HEK293 (cell line): ENCODE results near the gene CREB5.
A peak's percentile ranks its signal among the peaks of the same experiment; 100 is the strongest.

Experiments
- BCL11A ChIP-seq: fragments of 450-650 bp; formaldehyde crosslinking; IDR thresholded peaks from 2 replicates; pipeline ENCODE4 v1.5.1; 2016; ENCODE audit warnings: low read depth, missing biosample characterization, missing genetic modification characterization
- FEZF1 ChIP-seq: fragments of 450-650 bp; formaldehyde crosslinking; IDR thresholded peaks from 2 replicates; pipeline ENCODE4 v1.5.1; 2016; ENCODE audit warnings: missing biosample characterization, missing genetic modification characterization
- GFI1B ChIP-seq: fragments of 450-650 bp; formaldehyde crosslinking; IDR thresholded peaks from 2 replicates; pipeline ENCODE4 v1.5.1; 2016; ENCODE audit warnings: missing biosample characterization, missing genetic modification characterization
- HOXA7 ChIP-seq: sonication (generic); formaldehyde crosslinking; IDR thresholded peaks from 2 replicates; pipeline ENCODE4 v1.8.1; 2022; ENCODE audit warnings: missing genetic modification reagents, borderline replicate concordance
- KLF16 ChIP-seq: fragments of 450-650 bp; formaldehyde crosslinking; IDR thresholded peaks from 2 replicates; pipeline ENCODE4 v1.5.1; 2017; ENCODE audit warnings: missing biosample characterization, missing genetic modification characterization
- PBX3 ChIP-seq: sonication (generic); formaldehyde crosslinking; IDR thresholded peaks from 2 replicates; pipeline ENCODE4 v1.8.1; 2022; ENCODE audit warnings: mild to moderate bottlenecking, moderate library complexity, missing genetic modification reagents
- PRDM4 ChIP-seq: fragments of 450-650 bp; formaldehyde crosslinking; IDR thresholded peaks from 2 replicates; pipeline ENCODE4 v1.5.1; 2017; ENCODE audit warnings: missing biosample characterization, missing genetic modification characterization
- SALL2 ChIP-seq: fragments of 450-650 bp; formaldehyde crosslinking; IDR thresholded peaks from 2 replicates; pipeline ENCODE4 v1.5.0; 2017; ENCODE audit warnings: missing biosample characterization, mild to moderate bottlenecking, missing genetic modification characterization, borderline replicate concordance
- SCRT2 ChIP-seq: fragments of 450-650 bp; formaldehyde crosslinking; IDR thresholded peaks from 2 replicates; pipeline ENCODE4 v1.5.1; 2016; ENCODE audit warnings: missing biosample characterization, missing genetic modification characterization
- SP7 ChIP-seq: fragments of 450-650 bp; formaldehyde crosslinking; IDR thresholded peaks from 2 replicates; pipeline ENCODE4 v1.5.1; 2016; ENCODE audit warnings: missing biosample characterization, missing genetic modification characterization
- TRIM28 ChIP-seq: IDR thresholded peaks from 2 replicates; pipeline ENCODE4 v1.6.1; 2011; ENCODE audit warnings: low read length, control low read depth, borderline replicate concordance
- ZEB2 ChIP-seq: fragments of 450-650 bp; formaldehyde crosslinking; IDR thresholded peaks from 2 replicates; pipeline ENCODE4 v1.5.1; 2016; ENCODE audit warnings: missing biosample characterization, missing genetic modification characterization
- ZNF114 ChIP-seq: fragments of 450-650 bp; formaldehyde crosslinking; IDR thresholded peaks from 2 replicates; pipeline ENCODE4 v1.5.0; 2017; ENCODE audit warnings: missing biosample characterization, missing genetic modification characterization
- ZNF155 ChIP-seq: fragments of 450-650 bp; formaldehyde crosslinking; IDR thresholded peaks from 2 replicates; pipeline ENCODE4 v1.5.1; 2016; ENCODE audit warnings: missing biosample characterization, missing genetic modification characterization
- ZNF16 ChIP-seq: fragments of 450-650 bp; formaldehyde crosslinking; IDR thresholded peaks from 2 replicates; pipeline ENCODE4 v1.5.1; 2016; ENCODE audit warnings: low read depth, missing biosample characterization, missing genetic modification characterization
- ZNF184 ChIP-seq: fragments of 450-650 bp; IDR thresholded peaks from 2 replicates; pipeline ENCODE4 v1.5.1; 2018; ENCODE audit warnings: missing biosample characterization, mild to moderate bottlenecking, missing genetic modification characterization
- ZNF248 ChIP-seq: fragments of 450-650 bp; formaldehyde crosslinking; IDR thresholded peaks from 2 replicates; pipeline ENCODE4 v1.5.1; 2017; ENCODE audit warnings: missing biosample characterization, missing genetic modification characterization
- ZNF266 ChIP-seq: fragments of 450-650 bp; formaldehyde crosslinking; IDR thresholded peaks from 2 replicates; pipeline ENCODE4 v1.5.1; 2016; ENCODE audit warnings: missing biosample characterization, missing genetic modification characterization, low read depth
- ZNF274 ChIP-seq, 2 experiments: fragments of 200-500 bp in 1 of 2; fragments of 450-650 bp in 1 of 2; sonication (Bioruptor generic) in 1 of 2; formaldehyde crosslinking in 1 of 2; IDR thresholded peaks; 2 replicates each; pipeline versions ENCODE4 v1.5.1 to v1.6.1; 2014 to 2016; ENCODE audit warnings: borderline replicate concordance in 1 of 2, inconsistent platforms in 1 of 2, low read length in 1 of 2, missing biosample characterization in 1 of 2, missing genetic modification characterization in 1 of 2
- ZNF280D ChIP-seq: fragments of 450-650 bp; formaldehyde crosslinking; IDR thresholded peaks from 2 replicates; pipeline ENCODE4 v1.5.1; 2016; ENCODE audit warnings: missing biosample characterization, missing genetic modification characterization
- ZNF398 ChIP-seq: fragments of 450-650 bp; formaldehyde crosslinking; IDR thresholded peaks from 2 replicates; pipeline ENCODE4 v1.5.1; 2017; ENCODE audit warnings: missing biosample characterization, missing genetic modification characterization
- ZNF501 ChIP-seq: fragments of 450-650 bp; formaldehyde crosslinking; IDR thresholded peaks from 2 replicates; pipeline ENCODE4 v1.5.1; 2016; ENCODE audit warnings: missing biosample characterization, missing genetic modification characterization
- ZNF600 ChIP-seq: fragments of 450-650 bp; formaldehyde crosslinking; IDR thresholded peaks from 2 replicates; pipeline ENCODE4 v1.5.1; 2016; ENCODE audit warnings: missing biosample characterization, missing genetic modification characterization
- ZNF623 ChIP-seq: fragments of 450-650 bp; formaldehyde crosslinking; IDR thresholded peaks from 2 replicates; pipeline ENCODE4 v1.5.1; 2016; ENCODE audit warnings: missing biosample characterization, missing genetic modification characterization
- ZNF624 ChIP-seq: fragments of 450-650 bp; formaldehyde crosslinking; IDR thresholded peaks from 2 replicates; pipeline ENCODE4 v1.5.1; 2017; ENCODE audit warnings: missing biosample characterization, missing genetic modification characterization
- ZNF658 ChIP-seq: fragments of 450-650 bp; formaldehyde crosslinking; IDR thresholded peaks from 2 replicates; pipeline ENCODE4; 2016; ENCODE audit warnings: missing biosample characterization, missing genetic modification characterization
- ZNF660 ChIP-seq: fragments of 450-650 bp; IDR thresholded peaks from 2 replicates; pipeline ENCODE4 v1.5.1; 2018; ENCODE audit warnings: missing biosample characterization, mild to moderate bottlenecking, missing genetic modification characterization
- ZNF670 ChIP-seq: fragments of 450-650 bp; formaldehyde crosslinking; IDR thresholded peaks from 2 replicates; pipeline ENCODE4 v1.5.1; 2016; ENCODE audit warnings: missing biosample characterization, missing genetic modification characterization, low read depth
- ZNF785 ChIP-seq: fragments of 450-650 bp; formaldehyde crosslinking; IDR thresholded peaks from 2 replicates; pipeline ENCODE4 v1.5.1; 2016; ENCODE audit warnings: missing biosample characterization, missing genetic modification characterization

The CREB5 gene

GRCh38 chr7:28433699-28434219 is 21.4 kb downstream of the CREB5 start (continued):
- TF ChIP-seq ZEB2: peak; percentile 57; the same call in 1 of the 2 replicates
- TF ChIP-seq ZNF624 (tag by site-specific recombination): no peak
- no peak for TF ChIP-seq ZNF184 (tag by site-specific recombination)
- TF ChIP-seq BCL11A (tag by site-specific recombination): 0 out of 2 replicates have a peak, but pooled peaks have one; percentile 18
- TF ChIP-seq ZNF785 (tag by site-specific recombination): no peak
- TF ChIP-seq ZNF280D (tag by site-specific recombination): no peak
- no peak for TF ChIP-seq PBX3 (CRISPR knock-in tag)
- TF ChIP-seq SP7: peak; percentile 75
- TF ChIP-seq ZNF114 (tag by site-specific recombination): no peak
- TF ChIP-seq SALL2 (tag by site-specific recombination): no peak
- no peak for TF ChIP-seq ZNF155
- TF ChIP-seq SCRT2: 0 out of 2 replicates have a peak, but pooled peaks have one; percentile 36
- TF ChIP-seq FEZF1: peak; percentile 45; the same call in 1 of the 2 replicates
- TF ChIP-seq ZNF248 (tag by site-specific recombination): no peak
- no peak for TF ChIP-seq KLF16 (tag by site-specific recombination)
- TF ChIP-seq ZNF266 (tag by site-specific recombination): no peak
- TF ChIP-seq ZNF274 (IDR thresholded peaks at IDR 0.05; ENCODE audit: low read length): no peak
- no peak for TF ChIP-seq ZNF274 (tag by site-specific recombination; IDR thresholded peaks at IDR 0.05; ENCODE audit: borderline replicate concordance)
- TF ChIP-seq ZNF16 (tag by site-specific recombination): no peak
- no peak for TF ChIP-seq PRDM4
- TF ChIP-seq HOXA7 (CRISPR knock-in tag): no peak
- no peak for TF ChIP-seq TRIM28
- TF ChIP-seq ZNF501 (tag by site-specific recombination): no peak
- TF ChIP-seq ZNF660 (tag by site-specific recombination): no peak
- TF ChIP-seq ZNF658 (tag by site-specific recombination): no peak
- TF ChIP-seq ZNF623 (tag by site-specific recombination): no peak
- TF ChIP-seq ZNF600 (tag by site-specific recombination): no peak
- TF ChIP-seq GFI1B (tag by site-specific recombination): no peak
- TF ChIP-seq ZNF398 (tag by site-specific recombination): no peak
- no peak for TF ChIP-seq ZNF670 (tag by site-specific recombination)
